ENCODE measurements around the gene PTPRN2. TPM values are rescaled to one million over a fixed set of nuclear protein-coding genes. Genes with fewer than 3 reads are reported as not detected.

PTPRN2 gene
- total and polyA plus RNA-seq, 2 donors (not counting 3 experiments of a cell fraction or from before 2014, with no cell fraction given): 0.62 to 0.88 TPM

- dilution Hi-C loops (cut with MboI; ENCODE audit: extremely low pct_ligation_motif_present, low sequenced_read_pairs) (no loop called here), intact Hi-C loops (cut with micrococcal nuclease) (no loop called here)
- FAIRE-seq (no peak), DNase-seq (ENCODE audit: low read depth, low spot score) (no peak)
- no peaks in the 10 kb centered on the region for H3K27me3 ChIP-seq (ENCODE audit: control insufficient read depth in 2 of 2, insufficient read depth in 2 of 2, low read length in 2 of 2)
- no peak overlapping the region for H3K9ac ChIP-seq (replicated peaks; ENCODE audit: extremely low read depth, insufficient read depth, low read length)
- no peaks in the 10 kb centered on the region for H3K4me1 ChIP-seq (ENCODE audit: control insufficient read depth, extremely low read depth, insufficient read depth, low read length)
- no peak overlapping the region for H3K4me3 ChIP-seq (replicated peaks in 1 of 3; ENCODE audit: insufficient read depth in 1 of 3, low read depth in 1 of 3, low read length in 3 of 3)
- TF ChIP-seq POLR2A (IDR thresholded peaks at IDR 0.05; ENCODE audit: low read depth, low read length) (no peak), FOS (IDR thresholded peaks at IDR 0.05; ENCODE audit: borderline replicate concordance, insufficient read depth, low read length) (no peak), JUN (IDR thresholded peaks at IDR 0.05; ENCODE audit: borderline replicate concordance, insufficient read depth, insufficient read length, low read depth) (no peak), MYC (IDR thresholded peaks at IDR 0.05; ENCODE audit: low read depth, low read length) (no peak), GATA2 (IDR thresholded peaks at IDR 0.05; ENCODE audit: insufficient read depth, insufficient read length, low read depth, low read length) (no peak), EZH2 (IDR thresholded peaks at IDR 0.05; ENCODE audit: borderline replicate concordance, low read depth, low read length, severe bottlenecking) (no peak), POLR2AphosphoS5 (IDR thresholded peaks at IDR 0.05; ENCODE audit: insufficient read depth, low read depth, low read length) (no peak)
- TF ChIP-seq, protein P1, sequence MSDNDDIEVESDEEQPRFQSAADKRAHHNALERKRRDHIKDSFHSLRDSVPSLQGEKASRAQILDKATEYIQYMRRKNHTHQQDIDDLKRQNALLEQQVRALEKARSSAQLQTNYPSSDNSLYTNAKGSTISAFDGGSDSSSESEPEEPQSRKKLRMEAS (IDR thresholded peaks at IDR 0.05; ENCODE audit: insufficient read depth, insufficient read length): no peak
- TF ChIP-seq, protein P2, sequence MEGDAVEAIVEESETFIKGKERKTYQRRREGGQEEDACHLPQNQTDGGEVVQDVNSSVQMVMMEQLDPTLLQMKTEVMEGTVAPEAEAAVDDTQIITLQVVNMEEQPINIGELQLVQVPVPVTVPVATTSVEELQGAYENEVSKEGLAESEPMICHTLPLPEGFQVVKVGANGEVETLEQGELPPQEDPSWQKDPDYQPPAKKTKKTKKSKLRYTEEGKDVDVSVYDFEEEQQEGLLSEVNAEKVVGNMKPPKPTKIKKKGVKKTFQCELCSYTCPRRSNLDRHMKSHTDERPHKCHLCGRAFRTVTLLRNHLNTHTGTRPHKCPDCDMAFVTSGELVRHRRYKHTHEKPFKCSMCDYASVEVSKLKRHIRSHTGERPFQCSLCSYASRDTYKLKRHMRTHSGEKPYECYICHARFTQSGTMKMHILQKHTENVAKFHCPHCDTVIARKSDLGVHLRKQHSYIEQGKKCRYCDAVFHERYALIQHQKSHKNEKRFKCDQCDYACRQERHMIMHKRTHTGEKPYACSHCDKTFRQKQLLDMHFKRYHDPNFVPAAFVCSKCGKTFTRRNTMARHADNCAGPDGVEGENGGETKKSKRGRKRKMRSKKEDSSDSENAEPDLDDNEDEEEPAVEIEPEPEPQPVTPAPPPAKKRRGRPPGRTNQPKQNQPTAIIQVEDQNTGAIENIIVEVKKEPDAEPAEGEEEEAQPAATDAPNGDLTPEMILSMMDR (IDR thresholded peaks at IDR 0.05; ENCODE audit: extremely low read depth in 1 of 2, insufficient read depth in 1 of 2, low read depth in 1 of 2, low read length in 2 of 2): no peak
- H3K27ac ChIP-seq (ENCODE audit: insufficient read depth, low read depth, low read length): no peak overlapping the region
- H4K20me1 ChIP-seq (replicated peaks; ENCODE audit: control insufficient read depth, extremely low read depth, insufficient read depth, low read length): no peaks in the 10 kb centered on the region
- POLR2A ChIA-PET: no interaction called here
- H3K36me3 ChIP-seq (ENCODE audit: control insufficient read depth in 2 of 2, extremely low read depth in 1 of 2, insufficient read depth in 2 of 2, low read length in 2 of 2): no peaks in the 10 kb centered on the region
- no peak overlapping the region for H2AFZ ChIP-seq (ENCODE audit: low read depth, low read length)
- H3K9me1 ChIP-seq (replicated peaks; ENCODE audit: control insufficient read depth, extremely low read depth, insufficient read depth, low read length): no peaks in the 10 kb centered on the region
- no peaks in the 10 kb centered on the region for H3K9me3 ChIP-seq (replicated peaks; ENCODE audit: control insufficient read depth, insufficient read depth, low read length)
- H3K4me2 ChIP-seq (ENCODE audit: insufficient read depth, low read length): no peak overlapping the region
- CTCF ChIA-PET: no interaction called here
- BruUV-seq (replicated peaks): no TSS peak
- H3K79me2 ChIP-seq (ENCODE audit: control insufficient read depth, insufficient read depth, low read length): no peaks in the 10 kb centered on the region
Measured at GRCh38 chr7:157869793-157870192, 717.8 kb downstream of the PTPRN2 start.

Data from endothelial cell of umbilical vein (primary cell).